ENCODE results near the gene CDK5. TPM values are rescaled to one million over a fixed set of nuclear protein-coding genes. Genes with fewer than 3 reads are reported as not detected.

The CDK5 gene
- total and polyA plus RNA-seq, 4 experiments from 2014 or later: 6.3 to 15.2 (median 9.1) TPM

GRCh38 chr7:151066273-151066974, 8.7 kb upstream of the CDK5 start:
- CTCF ChIA-PET (ENCODE audit: partially characterized antibody): no interaction called here
- Histone ChIP-seq H3K9me3 (ENCODE audit: control insufficient read depth in 1 of 2, low read length in 2 of 2) (no peaks in the 10 kb centered on the region), H3K4me3 (ENCODE audit: low read length in 2 of 2) (no peak overlapping the region), H3K36me3 (ENCODE audit: insufficient read depth, low read length) (peaks cover 31% of the 10 kb centered on the region), H3K27ac (ENCODE audit: low read depth, low read length) (no peak overlapping the region), H3K27me3 (ENCODE audit: insufficient read depth, low read length) (no peaks in the 10 kb centered on the region), H3K4me1 (ENCODE audit: insufficient read depth, low read length) (peaks cover 3% of the 10 kb centered on the region)
- Mint-ChIP-seq H3K27me3 (no peaks in the 10 kb centered on the region), H3K4me3 (no peak overlapping the region), H3K4me1 (peaks cover 2 to 5% (median 4%) of the 10 kb centered on the region in 4 donors), H3K9me3 (no peaks in the 10 kb centered on the region), H3K27ac (no peak overlapping the region), H3K36me3 (peaks cover 11 to 46% of the 10 kb centered on the region in 2 donors)
- no peak for DNase-seq
- intact Hi-C loops (cut with micrococcal nuclease): no loop called here
- POLR2A ChIA-PET (ENCODE audit: partially characterized antibody): interaction anchor here (0.6 kb wide), 1 partner anchor 14 kb away, joined by 4 read pairs; the partner anchor contains the start of gene FASTK

GRCh38 chr7:151065516-151065915, 7.8 kb upstream of the CDK5 start:
- peaks cover 7 to 14% (median 12%) of the 10 kb centered on the region in 4 donors for H3K4me1 Mint-ChIP-seq
- H3K36me3 ChIP-seq (ENCODE audit: insufficient read depth, low read length): peaks cover 31% of the 10 kb centered on the region
- H3K9me3 Mint-ChIP-seq: no peaks in the 10 kb centered on the region
- ChIA-PET POLR2A (ENCODE audit: partially characterized antibody) (interaction anchor here (1.2 kb wide), 1 partner anchor 17 kb away, joined by 3 read pairs; no protein-coding TSS in a partner anchor), CTCF (ENCODE audit: partially characterized antibody) (no interaction called here)
- H3K4me1 ChIP-seq (ENCODE audit: insufficient read depth, low read length): peaks cover 12% of the 10 kb centered on the region
- no peaks in the 10 kb centered on the region for H3K27me3 Mint-ChIP-seq
- peak overlapping the region in 1 of 7 donors; percentile 47 for H3K27ac Mint-ChIP-seq
- intact Hi-C loops (cut with micrococcal nuclease): no loop called here
- H3K9me3 ChIP-seq (ENCODE audit: control insufficient read depth in 1 of 2, low read length in 2 of 2): no peaks in the 10 kb centered on the region
- no peak overlapping the region for H3K4me3 ChIP-seq (ENCODE audit: low read length in 2 of 2)
- H3K4me3 Mint-ChIP-seq: no peak overlapping the region
- H3K27ac ChIP-seq (ENCODE audit: low read depth, low read length): no peak overlapping the region
- no peaks in the 10 kb centered on the region for H3K27me3 ChIP-seq (ENCODE audit: insufficient read depth, low read length)
- no peak for DNase-seq
- H3K36me3 Mint-ChIP-seq: peaks cover 11 to 46% of the 10 kb centered on the region in 2 donors

- intact Hi-C loops (cut with micrococcal nuclease): no loop called here
These were observed 7.3 kb upstream of the CDK5 start for GRCh38 chr7:151064993-151065392.

GRCh38 chr7:151064454-151064853, 6.8 kb upstream of the CDK5 start:
- Mint-ChIP-seq H3K4me1 (peaks cover 7 to 20% (median 15%) of the 10 kb centered on the region in 4 donors), H3K36me3 (peaks cover 10 to 42% of the 10 kb centered on the region in 2 donors), H3K4me3 (no peak overlapping the region), H3K9me3 (no peaks in the 10 kb centered on the region), H3K27me3 (no peaks in the 10 kb centered on the region), H3K27ac (no peak overlapping the region)
- peaks cover 31% of the 10 kb centered on the region for H3K36me3 ChIP-seq (ENCODE audit: insufficient read depth, low read length)
- ChIA-PET CTCF (ENCODE audit: partially characterized antibody) (no interaction called here), POLR2A (ENCODE audit: partially characterized antibody) (no interaction called here)
- no peak overlapping the region for H3K4me3 ChIP-seq (ENCODE audit: low read length in 2 of 2)
- intact Hi-C loops (cut with micrococcal nuclease): no loop called here
- H3K4me1 ChIP-seq (ENCODE audit: insufficient read depth, low read length): peaks cover 18% of the 10 kb centered on the region
- DNase-seq: no peak
- H3K27ac ChIP-seq (ENCODE audit: low read depth, low read length): no peak overlapping the region
- no peaks in the 10 kb centered on the region for H3K27me3 ChIP-seq (ENCODE audit: insufficient read depth, low read length)
- H3K9me3 ChIP-seq (ENCODE audit: control insufficient read depth in 1 of 2, low read length in 2 of 2): no peaks in the 10 kb centered on the region

More at GRCh38 chr7:151064993-151065392, 7.3 kb upstream of the CDK5 start:
- Histone ChIP-seq H3K9me3 (ENCODE audit: control insufficient read depth in 1 of 2, low read length in 2 of 2) (no peaks in the 10 kb centered on the region), H3K27ac (ENCODE audit: low read depth, low read length) (no peak overlapping the region), H3K4me3 (ENCODE audit: low read length in 2 of 2) (no peak overlapping the region), H3K36me3 (ENCODE audit: insufficient read depth, low read length) (peaks cover 31% of the 10 kb centered on the region), H3K27me3 (ENCODE audit: insufficient read depth, low read length) (no peaks in the 10 kb centered on the region), H3K4me1 (ENCODE audit: insufficient read depth, low read length) (peaks cover 17% of the 10 kb centered on the region)
- CTCF ChIA-PET (ENCODE audit: partially characterized antibody): no interaction called here
- Mint-ChIP-seq H3K4me3 (no peak overlapping the region), H3K27ac (peak overlapping the region in 1 of 7 donors; percentile 47), H3K36me3 (peaks cover 11 to 45% of the 10 kb centered on the region in 2 donors), H3K4me1 (peaks cover 7 to 19% (median 15%) of the 10 kb centered on the region in 4 donors), H3K9me3 (no peaks in the 10 kb centered on the region), H3K27me3 (no peaks in the 10 kb centered on the region)
- no peak for DNase-seq
- POLR2A ChIA-PET (ENCODE audit: partially characterized antibody): interaction anchor here (1.2 kb wide), 1 partner anchor 18 kb away, joined by 3 read pairs; no protein-coding TSS in a partner anchor

- H3K4me1 ChIP-seq (ENCODE audit: insufficient read depth, low read length): peaks cover 29% of the 10 kb centered on the region
- Mint-ChIP-seq H3K27me3 (no peaks in the 10 kb centered on the region), H3K36me3 (peaks cover 6 to 42% of the 10 kb centered on the region in 2 donors), H3K9me3 (no peaks in the 10 kb centered on the region), H3K4me3 (no peak overlapping the region), H3K4me1 (peaks cover 11 to 30% (median 22%) of the 10 kb centered on the region in 4 donors), H3K27ac (peak overlapping the region in 3 of 7 donors; percentile 52 to 68 (median 63))
- intact Hi-C loops (cut with micrococcal nuclease): no loop called here
- peaks cover 29% of the 10 kb centered on the region for H3K36me3 ChIP-seq (ENCODE audit: insufficient read depth, low read length)
- no peak overlapping the region for H3K27ac ChIP-seq (ENCODE audit: low read depth, low read length)
- POLR2A ChIA-PET (ENCODE audit: partially characterized antibody): interaction anchor here (0.6 to 1.2 kb wide), 5 partner anchors 10 to 669 kb away, joined by 3 to 5 read pairs (median 3); partner anchors contain the start of genes FASTK and TMUB1
- no peaks in the 10 kb centered on the region for H3K27me3 ChIP-seq (ENCODE audit: insufficient read depth, low read length)
- no peaks in the 10 kb centered on the region for H3K9me3 ChIP-seq (ENCODE audit: control insufficient read depth in 1 of 2, low read length in 2 of 2)
- CTCF ChIA-PET (ENCODE audit: partially characterized antibody): interaction anchor here (1.5 kb wide), 1 partner anchor 48 kb away, joined by 5 read pairs; no protein-coding TSS in a partner anchor
- no peak overlapping the region for H3K4me3 ChIP-seq (ENCODE audit: low read length in 2 of 2)
- no peak for DNase-seq
These were observed 5.5 kb upstream of the CDK5 start for GRCh38 chr7:151063212-151063561.

GRCh38 chr7:151062399-151063211, 4.9 kb upstream of the CDK5 start:
- Histone ChIP-seq H3K27me3 (ENCODE audit: insufficient read depth, low read length) (no peaks in the 10 kb centered on the region), H3K4me3 (ENCODE audit: low read length in 2 of 2) (no peak overlapping the region), H3K27ac (ENCODE audit: low read depth, low read length) (no peak overlapping the region), H3K36me3 (ENCODE audit: insufficient read depth, low read length) (peaks cover 26% of the 10 kb centered on the region), H3K4me1 (ENCODE audit: insufficient read depth, low read length) (peaks cover 30% of the 10 kb centered on the region), H3K9me3 (ENCODE audit: control insufficient read depth in 1 of 2, low read length in 2 of 2) (no peaks in the 10 kb centered on the region)
- no peak overlapping the region for H3K27ac Mint-ChIP-seq
- DNase-seq: no peak
- peaks cover 11 to 36% (median 24%) of the 10 kb centered on the region in 4 donors for H3K4me1 Mint-ChIP-seq
- H3K36me3 Mint-ChIP-seq: peaks cover under 1 to 41% of the 10 kb centered on the region in 2 donors
- ChIA-PET CTCF (ENCODE audit: partially characterized antibody) (interaction anchor here (1.3 to 1.5 kb wide), 2 partner anchors 21 to 48 kb away, joined by 3 to 5 read pairs; partner anchors contain the start of gene TMUB1), POLR2A (ENCODE audit: partially characterized antibody) (interaction anchor here (0.6 to 1.5 kb wide), 6 partner anchors 10 to 668 kb away, joined by 3 to 5 read pairs (median 3); partner anchors contain the start of genes FASTK and TMUB1)
- intact Hi-C loops (cut with micrococcal nuclease): no loop called here
- no peak overlapping the region for H3K4me3 Mint-ChIP-seq
- H3K27me3 Mint-ChIP-seq: peaks cover 0 to 2% of the 10 kb centered on the region in 2 donors
- no peaks in the 10 kb centered on the region for H3K9me3 Mint-ChIP-seq

GRCh38 chr7:151062111-151062398, 4.4 kb upstream of the CDK5 start:
- Histone ChIP-seq H3K36me3 (ENCODE audit: insufficient read depth, low read length) (peaks cover 22% of the 10 kb centered on the region), H3K4me3 (ENCODE audit: low read length in 2 of 2) (no peak overlapping the region), H3K27ac (ENCODE audit: low read depth, low read length) (no peak overlapping the region), H3K4me1 (ENCODE audit: insufficient read depth, low read length) (peaks cover 35% of the 10 kb centered on the region), H3K27me3 (ENCODE audit: insufficient read depth, low read length) (no peaks in the 10 kb centered on the region), H3K9me3 (ENCODE audit: control insufficient read depth in 1 of 2, low read length in 2 of 2) (no peaks in the 10 kb centered on the region)
- intact Hi-C loops (cut with micrococcal nuclease): no loop called here
- no peak overlapping the region for H3K27ac Mint-ChIP-seq
- peak overlapping the region in 2 of 8 donors; percentile 43 to 56 for H3K4me3 Mint-ChIP-seq
- ChIA-PET POLR2A (ENCODE audit: partially characterized antibody) (interaction anchor here (1.5 kb wide), 1 partner anchor 22 kb away, joined by 3 read pairs; no protein-coding TSS in a partner anchor), CTCF (ENCODE audit: partially characterized antibody) (interaction anchor here (1.3 kb wide), 1 partner anchor 22 kb away, joined by 3 read pairs; the partner anchor contains the start of gene TMUB1)
- H3K27me3 Mint-ChIP-seq: peaks cover 0 to 2% of the 10 kb centered on the region in 2 donors
- no peaks in the 10 kb centered on the region for H3K9me3 Mint-ChIP-seq
- peak in 1 of 5 donors; percentile 33 for DNase-seq
- peaks cover 0 to 36% of the 10 kb centered on the region in 2 donors for H3K36me3 Mint-ChIP-seq
- H3K4me1 Mint-ChIP-seq: peaks cover 16 to 42% (median 29%) of the 10 kb centered on the region in 4 donors

Measured in CD4-positive, alpha-beta memory T cell (primary cell).